ENCODE data around the gene ZKSCAN5.
A peak's percentile ranks its signal among the peaks of the same experiment; 100 is the strongest.

- TF ChIP-seq CTCF (IDR thresholded peaks at IDR 0.05) (no peak), POLR2A (IDR thresholded peaks at IDR 0.05; ENCODE audit: low read depth) (no peak), POLR2AphosphoS5 (IDR thresholded peaks at IDR 0.05) (no peak), EP300 (IDR thresholded peaks at IDR 0.05) (peak; percentile 14)
These were observed 53.5 kb downstream of the ZKSCAN5 start for GRCh38 chr7:99557940-99558305.

All from esophagus muscularis mucosa (tissue), 4 donors.